LNCAP (cell line): Measurements from ENCODE around the gene IRF1.

Experiments used
- TF ChIP-seq, protein P1 (sequence below): fragments of 450-650 bp; IDR thresholded peaks from 2 replicates; pipeline ENCODE4 v1.5.1; 2017; ENCODE audit warnings: mild to moderate bottlenecking

Gene IRF1

DNA sequence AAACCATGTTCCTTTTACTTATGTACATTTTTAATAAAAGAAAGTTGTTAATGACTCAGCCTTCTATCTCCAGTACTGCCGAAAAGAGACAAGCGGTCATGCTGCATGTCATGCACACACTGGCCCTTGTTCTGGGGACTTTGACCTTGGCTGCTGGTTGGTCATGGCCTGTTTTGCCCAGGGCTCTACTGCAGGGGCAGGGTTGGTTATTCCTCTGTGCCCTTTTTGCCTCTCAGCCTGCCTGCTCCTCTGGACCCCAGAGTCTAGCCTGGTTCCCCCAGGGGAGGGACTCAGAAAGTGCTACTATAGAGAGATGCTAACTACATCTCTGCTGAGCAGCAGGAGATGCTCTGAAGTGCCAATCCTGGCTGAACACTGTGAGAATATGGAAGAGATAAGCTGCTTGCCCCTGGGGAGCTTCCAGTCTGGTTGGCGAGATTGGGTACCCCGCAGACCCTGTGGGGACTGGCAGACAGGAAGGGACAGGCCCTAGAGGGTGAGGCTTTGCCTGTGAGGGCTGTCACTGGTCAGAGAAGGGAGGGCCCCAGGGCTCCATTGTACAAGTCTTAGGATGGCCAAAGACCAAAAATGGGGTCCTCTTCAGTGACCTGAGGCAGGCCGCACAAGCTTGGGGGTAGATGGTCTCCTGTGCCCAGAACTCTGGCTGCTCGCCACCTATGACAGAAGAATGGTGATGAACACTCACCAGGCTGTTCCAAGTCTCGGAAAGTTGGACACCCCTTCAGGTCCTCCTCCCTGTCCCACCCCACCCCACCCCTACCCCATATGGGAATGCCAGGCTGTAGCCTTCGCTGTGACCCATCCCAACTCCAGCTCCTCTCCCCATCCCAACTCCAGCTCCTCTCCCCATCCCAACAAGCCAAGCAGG is 14.3 kb downstream of the IRF1 start:
- TF ChIP-seq, protein P1, sequence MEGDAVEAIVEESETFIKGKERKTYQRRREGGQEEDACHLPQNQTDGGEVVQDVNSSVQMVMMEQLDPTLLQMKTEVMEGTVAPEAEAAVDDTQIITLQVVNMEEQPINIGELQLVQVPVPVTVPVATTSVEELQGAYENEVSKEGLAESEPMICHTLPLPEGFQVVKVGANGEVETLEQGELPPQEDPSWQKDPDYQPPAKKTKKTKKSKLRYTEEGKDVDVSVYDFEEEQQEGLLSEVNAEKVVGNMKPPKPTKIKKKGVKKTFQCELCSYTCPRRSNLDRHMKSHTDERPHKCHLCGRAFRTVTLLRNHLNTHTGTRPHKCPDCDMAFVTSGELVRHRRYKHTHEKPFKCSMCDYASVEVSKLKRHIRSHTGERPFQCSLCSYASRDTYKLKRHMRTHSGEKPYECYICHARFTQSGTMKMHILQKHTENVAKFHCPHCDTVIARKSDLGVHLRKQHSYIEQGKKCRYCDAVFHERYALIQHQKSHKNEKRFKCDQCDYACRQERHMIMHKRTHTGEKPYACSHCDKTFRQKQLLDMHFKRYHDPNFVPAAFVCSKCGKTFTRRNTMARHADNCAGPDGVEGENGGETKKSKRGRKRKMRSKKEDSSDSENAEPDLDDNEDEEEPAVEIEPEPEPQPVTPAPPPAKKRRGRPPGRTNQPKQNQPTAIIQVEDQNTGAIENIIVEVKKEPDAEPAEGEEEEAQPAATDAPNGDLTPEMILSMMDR: no peak

GRCh38 chr5:132475497-132475882 is 15.1 kb downstream of the IRF1 start:
- TF ChIP-seq, protein P1: no peak

- TF ChIP-seq, protein P1: no peak
Measured at GRCh38 chr5:132474881-132475496, 15.6 kb downstream of the IRF1 start.

GRCh38 chr5:132474131-132474723 is 16.3 kb downstream of the IRF1 start:
- TF ChIP-seq, protein P1: no peak

DNA sequence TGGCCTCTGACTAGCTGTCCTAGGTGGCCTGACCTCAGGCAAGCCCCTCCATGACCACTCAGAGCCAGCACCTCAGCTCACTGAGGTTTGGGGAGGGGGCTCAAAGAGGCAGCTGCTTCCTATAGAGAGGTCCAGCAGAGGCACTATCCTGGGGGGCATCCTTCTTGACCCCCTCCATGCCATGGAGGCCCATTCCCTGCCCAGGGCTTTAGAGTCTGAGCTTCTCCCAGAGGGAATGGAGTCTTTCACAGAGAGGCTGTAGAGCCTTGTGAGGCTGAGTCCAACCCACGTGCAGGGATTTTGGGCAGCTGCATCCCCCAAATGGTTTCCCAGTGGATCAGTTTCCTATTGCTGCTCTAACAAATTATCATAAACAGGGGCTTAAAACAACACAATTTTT is 16.9 kb downstream of the IRF1 start:
- TF ChIP-seq, protein P1: no peak

GRCh38 chr5:132473019-132473531 is 17.5 kb downstream of the IRF1 start:
- TF ChIP-seq, protein P1: no peak

DNA sequence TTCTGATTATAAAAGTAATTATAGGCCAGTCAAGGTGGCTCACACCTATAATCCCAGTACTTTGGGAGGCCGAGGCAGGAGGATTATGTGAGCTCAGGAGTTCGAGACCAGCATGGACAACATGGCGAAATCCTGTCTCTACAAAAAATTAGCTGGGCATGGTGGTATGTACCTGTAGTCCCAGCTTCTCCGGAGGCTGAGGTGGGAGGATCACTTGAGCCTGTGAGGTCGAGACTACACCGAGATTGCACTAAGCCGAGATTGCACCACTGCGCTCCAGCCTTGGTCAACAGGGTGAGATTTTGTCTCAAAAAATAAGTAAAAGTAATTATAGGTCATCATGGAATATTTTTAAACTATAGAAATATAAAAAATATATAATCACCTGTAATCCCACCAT is 18.1 kb downstream of the IRF1 start:
- TF ChIP-seq, protein P1: no peak
